T-helper 17 cell (primary cell): ENCODE measurements around the gene MTCH1. TPM values are rescaled to one million over a fixed set of nuclear protein-coding genes. Genes with fewer than 3 reads are reported as not detected.

Experiments used
- ATAC-seq: fragments of 150-1000 bp; cut with Tn5 transposase; 2 replicates; pipeline ENCODE4 v1.10.0; 2021; ENCODE audit warnings: mild to moderate bottlenecking, moderate library complexity
- DNase-seq, 3 donors: peaks; one replicate each; pipeline versions ENCODE4 v3.0.0 to v3.0.0-alpha.2; 2020 to 2021
- H3K9me3 ChIP-seq: one replicate; pipeline ENCODE4 v1.7.0; 2013; ENCODE audit warnings: low read length, mild to moderate bottlenecking; ENCODE audit not compliant: control insufficient read depth, poor library complexity, severe bottlenecking
- H3K27ac Mint-ChIP-seq: one replicate; pipeline ENCODE4 v1.8.0; 2022; ENCODE audit warnings: mild to moderate bottlenecking, moderate library complexity, mixed read lengths
- H3K27me3 Mint-ChIP-seq: one replicate; pipeline ENCODE4 v1.8.0; 2022; ENCODE audit warnings: mixed read lengths
- H3K36me3 Mint-ChIP-seq: one replicate; pipeline ENCODE4 v1.8.0; 2022; ENCODE audit warnings: low read depth, mixed read lengths
- H3K4me1 Mint-ChIP-seq: one replicate; pipeline ENCODE4 v1.8.0; 2022; ENCODE audit warnings: mild to moderate bottlenecking, mixed read lengths
- H3K4me3 Mint-ChIP-seq: one replicate; pipeline ENCODE4 v1.8.0; 2022; ENCODE audit warnings: mild to moderate bottlenecking, moderate library complexity, mixed read lengths
- total RNA-seq, 4 donors: library from RNA in 2 of 4; stranded (reverse) in 2 of 4; gene quantifications; one replicate each; pipeline ENCODE4 v1.2.3 and lab custom pipeline; 2022 to 2026

MTCH1 gene
- total RNA-seq, 2 donors from 2014 or later: 194 to 202 TPM

DNA sequence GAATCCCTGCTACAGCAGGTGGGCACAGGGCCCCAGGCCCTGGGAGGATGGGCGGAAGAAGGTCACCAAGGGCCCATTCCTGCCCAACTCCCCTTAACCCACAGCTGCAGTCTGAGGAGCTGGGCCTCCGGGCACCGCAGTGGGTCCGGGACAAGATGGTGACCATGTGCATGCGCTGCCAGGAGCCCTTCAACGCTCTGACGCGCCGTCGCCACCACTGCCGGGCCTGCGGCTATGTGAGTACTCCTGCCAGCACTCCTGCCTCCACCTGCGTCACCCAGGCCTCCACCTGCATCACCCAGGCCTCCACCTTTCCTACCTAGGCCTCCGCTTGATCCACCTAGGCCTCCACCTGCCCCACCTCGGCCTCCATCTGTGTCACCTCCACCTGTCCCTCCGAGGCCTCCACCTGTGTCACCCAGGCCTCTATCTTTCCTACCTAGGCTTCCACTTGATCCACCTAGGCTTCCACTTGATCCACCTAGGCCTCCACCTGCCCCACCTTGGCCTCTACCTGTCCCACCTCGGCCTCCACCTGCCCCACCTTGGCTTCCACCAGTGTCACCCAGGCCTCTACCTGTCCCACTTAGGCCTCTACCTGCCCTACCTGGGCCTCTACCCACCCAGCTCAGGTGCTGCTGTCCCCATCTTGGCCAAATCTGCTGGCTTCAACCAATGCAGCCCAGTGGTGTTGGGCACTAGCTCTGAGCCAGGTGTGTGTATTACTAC lies 36.3 kb upstream of the MTCH1 start:
- Mint-ChIP-seq H3K4me3 (peak overlapping the region; percentile 1), H3K36me3 (no peaks in the 10 kb centered on the region), H3K27ac (peak overlapping the region; percentile 68), H3K27me3 (no peaks in the 10 kb centered on the region), H3K4me1 (peaks cover 41% of the 10 kb centered on the region)
- no peak for DNase-seq
- no peaks in the 10 kb centered on the region for H3K9me3 ChIP-seq
- no peak for ATAC-seq

DNA sequence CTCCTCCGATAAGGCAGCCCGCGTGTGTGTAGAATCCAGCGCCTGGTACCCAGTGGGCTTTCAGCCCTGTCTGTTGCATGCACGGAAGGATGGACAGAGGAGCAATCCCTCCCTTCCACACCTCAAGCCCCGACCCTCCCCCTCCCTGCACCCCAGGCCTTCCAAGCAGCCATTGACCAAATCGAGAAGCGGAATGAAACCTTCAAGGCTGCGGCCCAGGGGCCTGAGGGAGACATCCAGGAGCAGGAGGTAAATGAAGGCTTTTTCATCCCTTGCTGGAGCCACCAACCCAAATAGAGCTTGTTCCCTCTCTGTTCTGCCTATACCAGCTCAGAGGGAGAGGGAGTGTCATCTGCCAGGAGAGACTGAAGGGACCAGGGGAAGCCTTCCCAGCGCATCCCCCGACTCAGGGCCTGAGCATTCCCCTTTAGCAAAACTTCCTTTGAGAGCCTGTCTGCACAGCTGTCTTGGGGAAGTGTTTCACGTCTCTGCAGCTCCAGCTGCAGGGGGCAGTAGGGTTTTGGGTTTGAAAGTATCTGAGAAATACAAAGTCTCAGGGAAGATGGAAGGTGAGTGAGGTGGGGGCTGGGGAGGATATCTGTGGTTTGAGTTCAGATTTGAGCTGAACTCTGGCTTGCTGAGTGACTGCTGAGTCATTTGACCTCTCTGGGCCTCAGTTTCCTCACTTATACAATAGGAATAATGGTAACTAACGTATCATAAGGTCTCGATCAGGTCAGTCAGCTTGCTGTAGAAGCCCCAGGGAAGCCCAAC lies 35.5 kb upstream of the MTCH1 start:
- ATAC-seq (peak; percentile 50), DNase-seq (peak; percentile 42 to 56 (median 45))
- peaks cover 41% of the 10 kb centered on the region for H3K4me1 Mint-ChIP-seq
- H3K4me3 Mint-ChIP-seq: no peak overlapping the region
- H3K27ac Mint-ChIP-seq: peak overlapping the region; percentile 68
- no peaks in the 10 kb centered on the region for H3K36me3 Mint-ChIP-seq
- no peaks in the 10 kb centered on the region for H3K9me3 ChIP-seq
- no peaks in the 10 kb centered on the region for H3K27me3 Mint-ChIP-seq

DNA sequence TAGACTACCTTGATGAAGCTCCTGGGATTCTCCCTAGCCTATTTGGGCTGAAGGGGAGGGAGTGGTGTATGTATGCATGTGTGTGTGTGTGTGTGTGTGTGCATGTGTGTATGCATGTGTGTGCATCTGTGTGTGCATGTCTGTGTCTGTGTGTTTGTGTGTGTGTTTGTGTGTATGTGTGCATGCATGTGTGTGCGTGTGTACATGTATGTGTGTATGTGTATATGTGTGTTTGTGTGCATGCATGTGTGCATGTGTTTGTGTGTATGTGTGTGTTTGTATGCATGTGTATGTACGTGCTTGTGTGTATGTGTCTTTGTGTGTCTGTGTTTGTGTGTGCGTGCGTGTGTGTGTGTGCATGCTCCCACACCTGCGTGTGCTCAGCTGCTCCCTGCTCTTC lies 34.8 kb upstream of the MTCH1 start:
- Mint-ChIP-seq H3K27me3 (no peaks in the 10 kb centered on the region), H3K27ac (no peak overlapping the region), H3K36me3 (no peaks in the 10 kb centered on the region), H3K4me3 (no peak overlapping the region), H3K4me1 (peaks cover 39% of the 10 kb centered on the region)
- H3K9me3 ChIP-seq: no peaks in the 10 kb centered on the region
- DNase-seq: no peak
- ATAC-seq: no peak

DNA sequence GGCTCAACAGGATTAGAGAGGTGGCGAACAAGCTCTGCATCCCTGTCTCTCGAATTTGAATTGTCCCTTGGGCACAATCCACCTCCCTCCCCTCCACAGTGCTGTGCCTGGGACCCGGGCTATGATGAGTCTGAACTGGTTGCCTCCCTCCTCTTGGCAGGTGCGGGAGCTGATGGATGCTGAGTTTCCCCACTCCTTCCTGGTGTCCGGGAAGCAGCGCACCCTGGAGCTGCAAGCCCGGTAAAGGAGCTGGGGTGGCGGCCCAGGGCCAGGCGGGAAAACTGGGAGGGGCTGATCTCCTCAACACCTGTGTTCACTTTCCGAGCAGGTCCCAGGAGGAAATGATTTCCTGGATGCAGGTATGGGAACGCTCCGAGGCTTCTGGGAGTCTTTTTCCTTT lies 34.4 kb upstream of the MTCH1 start:
- DNase-seq (no peak), ATAC-seq (no peak)
- Mint-ChIP-seq H3K4me3 (no peak overlapping the region), H3K4me1 (peaks cover 39% of the 10 kb centered on the region), H3K27me3 (no peaks in the 10 kb centered on the region), H3K27ac (no peak overlapping the region), H3K36me3 (no peaks in the 10 kb centered on the region)
- no peaks in the 10 kb centered on the region for H3K9me3 ChIP-seq

DNA sequence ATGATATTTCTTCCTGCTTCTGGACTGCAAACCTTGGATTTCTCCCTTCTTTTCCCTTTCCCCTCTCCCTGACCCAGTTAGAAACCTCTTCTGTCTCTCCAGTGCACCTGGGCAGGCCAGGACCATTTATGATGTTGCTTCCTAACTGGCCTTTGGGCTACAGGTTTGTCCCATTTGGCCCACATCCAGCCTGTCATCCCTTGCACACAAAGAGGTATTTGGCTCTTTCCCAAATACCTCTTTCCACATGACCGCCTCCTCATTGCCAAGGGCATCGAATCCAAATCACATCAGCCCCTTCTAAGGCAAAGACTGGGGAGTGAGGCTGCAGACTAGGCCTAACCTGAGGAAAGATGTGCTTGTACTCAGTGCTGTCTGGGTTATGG lies 33.1 kb upstream of the MTCH1 start:
- no peaks in the 10 kb centered on the region for H3K9me3 ChIP-seq
- Mint-ChIP-seq H3K27ac (peak overlapping the region; percentile 91), H3K4me1 (peaks cover 33% of the 10 kb centered on the region), H3K36me3 (no peaks in the 10 kb centered on the region), H3K4me3 (no peak overlapping the region), H3K27me3 (no peaks in the 10 kb centered on the region)
- ATAC-seq (no peak), DNase-seq (no peak)

DNA sequence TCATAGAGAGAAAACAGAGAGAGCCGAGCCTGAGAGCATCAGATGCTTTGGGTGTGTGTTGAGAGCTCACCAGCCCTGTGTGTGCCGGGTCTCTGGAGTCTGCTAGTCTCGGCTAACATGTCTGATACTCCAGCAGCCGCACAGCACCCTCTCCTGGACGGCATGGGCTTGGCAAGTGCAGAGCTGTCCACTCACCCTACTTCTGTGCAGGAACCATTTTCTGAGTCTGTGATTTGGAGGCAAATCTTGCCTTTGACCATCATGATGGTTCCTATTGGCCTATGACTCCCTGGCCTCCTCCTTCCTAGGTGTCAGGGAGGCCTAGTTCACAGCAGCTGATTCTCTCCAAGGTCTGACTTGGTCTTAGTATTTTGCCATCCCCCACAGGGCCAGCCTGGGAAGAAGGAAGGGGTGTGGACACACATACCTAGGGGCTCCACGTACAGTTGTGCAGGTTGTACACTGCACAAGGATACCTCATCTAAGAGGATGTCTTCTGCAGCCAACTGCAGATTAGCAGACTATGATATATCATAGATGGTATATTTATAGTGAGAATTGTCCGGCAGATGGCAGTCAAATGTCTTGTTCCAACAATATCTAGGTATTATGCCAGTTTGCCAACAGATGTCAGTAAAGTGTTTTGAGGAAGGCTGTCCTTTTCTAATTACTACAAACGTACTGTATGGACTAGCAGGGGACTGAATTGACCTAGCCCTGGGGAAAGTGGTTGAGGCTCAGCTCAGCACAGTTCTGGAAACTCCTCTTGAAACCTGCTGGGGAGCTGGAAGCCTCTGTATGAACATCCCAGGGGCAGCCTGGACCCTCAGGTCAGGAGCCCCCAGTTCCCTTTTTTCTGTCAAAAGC lies 32.4 kb upstream of the MTCH1 start:
- DNase-seq: peak; percentile 69 to 88 (median 75)
- Mint-ChIP-seq H3K36me3 (no peaks in the 10 kb centered on the region), H3K27me3 (no peaks in the 10 kb centered on the region), H3K27ac (peak overlapping the region; percentile 91), H3K4me3 (peak overlapping the region; percentile 50), H3K4me1 (peaks cover 33% of the 10 kb centered on the region)
- no peaks in the 10 kb centered on the region for H3K9me3 ChIP-seq
- peak; percentile 93 for ATAC-seq

DNA sequence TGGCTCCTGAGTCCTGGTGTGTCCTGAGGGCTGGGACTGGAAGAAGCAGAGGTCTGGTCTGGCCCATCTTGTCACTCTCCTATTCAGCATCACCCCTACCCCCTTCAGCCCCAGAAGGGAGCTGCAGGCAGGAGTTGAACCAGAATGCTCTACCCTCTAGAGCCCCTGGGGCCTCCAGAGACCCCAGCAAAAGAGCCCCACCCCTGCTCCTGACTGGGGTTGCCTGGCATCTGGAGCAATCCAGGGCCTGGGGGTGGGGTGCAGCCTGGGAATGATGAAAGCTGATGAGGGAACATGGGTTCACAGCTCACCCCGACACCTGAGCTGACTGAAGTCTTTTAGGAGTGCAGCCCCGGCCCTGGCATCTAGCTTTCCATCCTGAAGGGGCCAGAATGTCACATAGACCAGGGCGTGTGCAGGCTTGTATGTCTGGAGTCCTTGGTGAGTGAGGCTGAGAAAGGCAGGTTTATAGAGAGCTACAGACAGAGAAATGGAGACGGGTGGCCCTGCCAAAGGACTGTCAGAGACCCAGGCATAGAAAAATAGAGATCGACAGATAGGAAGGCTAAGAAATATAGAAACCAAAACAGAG lies 31.7 kb upstream of the MTCH1 start:
- H3K36me3 Mint-ChIP-seq: no peaks in the 10 kb centered on the region
- no peak for DNase-seq
- H3K4me1 Mint-ChIP-seq: peaks cover 25% of the 10 kb centered on the region
- no peaks in the 10 kb centered on the region for H3K9me3 ChIP-seq
- ATAC-seq: no peak
- peak overlapping the region; percentile 50 for H3K4me3 Mint-ChIP-seq
- peak overlapping the region; percentile 91 for H3K27ac Mint-ChIP-seq
- H3K27me3 Mint-ChIP-seq: no peaks in the 10 kb centered on the region

DNA sequence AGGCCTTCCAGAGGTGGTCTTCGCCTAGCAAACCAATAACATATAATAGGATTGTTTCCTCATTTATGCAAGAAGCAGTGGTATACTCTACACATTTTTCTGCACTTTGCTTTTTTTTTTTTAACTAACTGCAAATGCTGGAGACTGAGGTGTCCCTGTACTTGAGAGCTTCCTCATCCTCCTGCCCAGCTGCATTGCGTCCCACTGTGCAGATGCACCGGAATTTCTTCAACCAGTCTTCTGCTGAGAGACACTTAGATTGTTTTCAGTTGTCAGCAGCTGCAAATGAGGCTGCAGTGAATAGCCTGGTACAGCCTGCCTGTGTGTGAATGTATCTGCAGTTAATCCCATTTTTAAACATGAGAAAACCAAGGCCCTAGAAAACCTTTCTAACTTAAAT lies 31.0 kb upstream of the MTCH1 start:
- no peak overlapping the region for H3K27ac Mint-ChIP-seq
- no peaks in the 10 kb centered on the region for H3K9me3 ChIP-seq
- ATAC-seq (no peak), DNase-seq (no peak)
- H3K36me3 Mint-ChIP-seq: no peaks in the 10 kb centered on the region
- no peaks in the 10 kb centered on the region for H3K27me3 Mint-ChIP-seq
- H3K4me1 Mint-ChIP-seq: peaks cover 21% of the 10 kb centered on the region
- H3K4me3 Mint-ChIP-seq: no peak overlapping the region

DNA sequence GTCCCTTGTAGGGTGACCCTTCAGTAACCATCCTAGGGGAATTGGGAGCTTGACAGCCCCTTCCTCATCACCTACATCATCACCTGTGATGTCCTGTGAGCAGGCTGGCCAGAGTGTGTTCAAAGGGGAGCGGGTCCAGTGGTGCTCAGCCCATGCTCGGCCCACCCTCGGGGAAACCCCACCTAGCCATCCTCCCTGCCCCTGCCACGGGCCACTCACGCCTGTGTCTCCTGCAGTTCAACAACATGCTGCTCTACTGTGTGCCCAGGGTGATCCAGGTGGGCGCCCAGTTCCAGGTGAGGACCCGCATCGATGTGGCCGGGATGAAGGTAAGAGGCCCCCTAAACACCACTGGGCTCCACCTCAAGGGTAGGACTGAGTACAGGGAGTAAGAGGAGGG lies 29.5 kb upstream of the MTCH1 start:
- H3K4me3 Mint-ChIP-seq: no peak overlapping the region
- no peak overlapping the region for H3K27ac Mint-ChIP-seq
- no peaks in the 10 kb centered on the region for H3K27me3 Mint-ChIP-seq
- H3K36me3 Mint-ChIP-seq: no peaks in the 10 kb centered on the region
- no peaks in the 10 kb centered on the region for H3K9me3 ChIP-seq
- DNase-seq: no peak
- ATAC-seq: no peak
- peaks cover 14% of the 10 kb centered on the region for H3K4me1 Mint-ChIP-seq

DNA sequence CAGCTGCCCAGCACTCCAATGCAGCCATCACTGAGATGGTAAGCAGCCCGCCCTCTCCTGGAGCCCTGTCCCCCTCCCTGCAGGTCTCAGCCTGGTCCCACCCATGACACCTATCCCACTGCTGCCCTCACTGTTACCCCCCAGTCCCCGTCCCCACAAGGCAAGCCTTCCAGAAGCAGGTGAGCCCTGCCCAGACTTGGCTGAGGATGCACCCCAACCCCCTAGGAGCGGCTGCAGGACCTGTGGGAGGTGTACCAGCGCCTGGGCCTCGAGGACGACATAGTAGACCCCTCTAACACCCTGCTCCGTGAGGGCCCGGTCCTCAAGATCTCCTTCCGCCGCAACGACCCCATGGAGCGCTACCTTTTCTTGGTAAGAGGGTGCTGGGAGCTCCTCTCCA lies 28.7 kb upstream of the MTCH1 start:
- no peak overlapping the region for H3K27ac Mint-ChIP-seq
- H3K27me3 Mint-ChIP-seq: no peaks in the 10 kb centered on the region
- no peak overlapping the region for H3K4me3 Mint-ChIP-seq

DNA sequence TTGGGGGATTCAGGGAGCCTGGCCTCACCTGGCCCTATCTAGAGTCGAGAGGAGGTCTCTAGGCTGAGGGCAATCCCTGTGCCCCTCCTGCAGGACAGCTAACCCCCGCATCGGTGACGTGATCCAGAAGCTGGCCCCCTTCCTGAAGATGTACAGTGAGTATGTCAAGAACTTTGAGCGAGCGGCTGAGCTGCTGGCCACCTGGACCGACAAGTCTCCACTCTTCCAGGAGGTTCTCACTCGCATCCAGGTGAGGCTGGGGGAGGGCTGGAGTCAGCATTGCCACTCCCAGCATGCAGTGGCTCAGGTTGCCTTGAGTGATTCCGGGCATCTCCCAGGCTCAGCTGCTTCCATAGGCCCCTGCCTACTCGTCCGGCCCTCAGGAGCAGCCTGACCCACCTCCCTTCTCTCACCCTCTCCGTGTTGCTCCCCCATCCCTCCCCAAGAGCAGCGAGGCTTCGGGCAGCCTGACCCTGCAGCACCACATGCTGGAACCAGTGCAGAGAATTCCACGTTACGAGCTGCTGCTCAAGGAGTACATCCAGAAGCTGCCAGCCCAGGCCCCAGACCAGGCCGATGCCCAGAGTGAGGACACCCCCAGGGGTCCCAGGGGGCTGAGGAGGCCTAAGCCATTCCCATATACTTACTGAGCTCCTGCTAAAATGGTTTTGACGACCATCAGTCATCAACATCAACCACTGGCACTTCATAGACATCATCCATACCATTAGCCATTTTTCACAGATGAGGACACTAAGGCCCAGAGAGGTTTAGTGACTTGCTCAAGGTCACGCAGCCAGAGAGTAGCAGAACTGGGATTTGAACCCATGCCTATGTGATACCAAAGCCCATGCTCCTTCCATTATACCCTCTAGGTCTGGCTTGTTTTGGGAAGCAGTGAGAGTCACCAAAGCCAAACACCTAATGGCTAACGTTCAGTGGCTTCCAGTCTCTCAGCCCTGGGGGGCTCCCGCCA lies 27.8 kb upstream of the MTCH1 start:
- no peaks in the 10 kb centered on the region for H3K36me3 Mint-ChIP-seq
- H3K4me1 Mint-ChIP-seq: peaks cover 12% of the 10 kb centered on the region
- no peak overlapping the region for H3K4me3 Mint-ChIP-seq
- no peaks in the 10 kb centered on the region for H3K27me3 Mint-ChIP-seq
- no peaks in the 10 kb centered on the region for H3K9me3 ChIP-seq
- DNase-seq (no peak), ATAC-seq (no peak)
- no peak overlapping the region for H3K27ac Mint-ChIP-seq

More for the DNA sequence above, 28.7 kb upstream of the MTCH1 start:
- H3K36me3 Mint-ChIP-seq: no peaks in the 10 kb centered on the region
- H3K4me1 Mint-ChIP-seq: peaks cover 14% of the 10 kb centered on the region
- ATAC-seq (no peak), DNase-seq (no peak)
- no peaks in the 10 kb centered on the region for H3K9me3 ChIP-seq
